ENCODE measurements around the gene GOT1. TPM values are rescaled to one million over a fixed set of nuclear protein-coding genes. Genes with fewer than 3 reads are reported as not detected.

Gene GOT1
- total and polyA plus RNA-seq, 10 of the 15 experiments (the other 5 are each of a cell fraction or from before 2014, with no cell fraction given), result 32.5 to 67.5 (median 50.3) TPM

DNA sequence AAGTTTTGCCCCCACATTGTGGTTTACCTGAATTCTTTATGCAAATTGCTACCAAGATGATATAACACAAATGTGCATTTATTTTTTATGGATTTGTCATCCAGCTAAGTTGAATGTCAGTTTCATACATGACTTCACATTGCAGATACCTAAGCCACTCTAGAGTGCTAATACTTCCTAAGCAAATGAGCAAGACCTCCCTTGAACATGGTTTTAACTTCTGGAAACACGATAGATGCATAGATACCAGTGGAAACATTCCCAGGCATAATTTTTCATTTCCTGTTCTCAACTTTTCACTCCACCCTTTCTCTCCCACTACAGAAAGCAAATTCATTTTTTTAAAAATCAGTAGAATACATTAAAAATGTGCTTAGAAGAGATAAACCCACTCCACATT lies 20.3 kb downstream of the GOT1 start:
- Histone ChIP-seq H3K9me3 (replicated peaks; ENCODE audit: control insufficient read depth, insufficient read depth, low read length) (no peaks in the 10 kb centered on the region), H3K36me3 (ENCODE audit: control insufficient read depth in 2 of 2, insufficient read depth in 2 of 2, low read length in 1 of 2) (peaks cover 7 to 8% of the 10 kb centered on the region in 2 experiments)
- intact Hi-C loops (cut with micrococcal nuclease; ENCODE audit: unreplicated experiment), result no loop called here
- TF ChIP-seq SUPT20H (IDR thresholded peaks at IDR 0.05; ENCODE audit: borderline replicate concordance, control insufficient read depth, low read depth, low read length), result no peak
- no peak for TF ChIP-seq CBX5 (IDR thresholded peaks at IDR 0.05; ENCODE audit: low read depth)
- TF ChIP-seq BMI1 (IDR thresholded peaks at IDR 0.05; ENCODE audit: borderline replicate concordance), result no peak
- TF ChIP-seq RAD21 (IDR thresholded peaks at IDR 0.05; ENCODE audit: insufficient read depth, low read depth, low read length), result no peak
- no peak for TF ChIP-seq FOXM1 (IDR thresholded peaks at IDR 0.05; ENCODE audit: low read depth, low read length)
- TF ChIP-seq KAT2A (conservative IDR thresholded peaks at IDR 0.05; ENCODE audit: control insufficient read depth, low read depth, low read length), result no peak
- TF ChIP-seq, protein P1, sequence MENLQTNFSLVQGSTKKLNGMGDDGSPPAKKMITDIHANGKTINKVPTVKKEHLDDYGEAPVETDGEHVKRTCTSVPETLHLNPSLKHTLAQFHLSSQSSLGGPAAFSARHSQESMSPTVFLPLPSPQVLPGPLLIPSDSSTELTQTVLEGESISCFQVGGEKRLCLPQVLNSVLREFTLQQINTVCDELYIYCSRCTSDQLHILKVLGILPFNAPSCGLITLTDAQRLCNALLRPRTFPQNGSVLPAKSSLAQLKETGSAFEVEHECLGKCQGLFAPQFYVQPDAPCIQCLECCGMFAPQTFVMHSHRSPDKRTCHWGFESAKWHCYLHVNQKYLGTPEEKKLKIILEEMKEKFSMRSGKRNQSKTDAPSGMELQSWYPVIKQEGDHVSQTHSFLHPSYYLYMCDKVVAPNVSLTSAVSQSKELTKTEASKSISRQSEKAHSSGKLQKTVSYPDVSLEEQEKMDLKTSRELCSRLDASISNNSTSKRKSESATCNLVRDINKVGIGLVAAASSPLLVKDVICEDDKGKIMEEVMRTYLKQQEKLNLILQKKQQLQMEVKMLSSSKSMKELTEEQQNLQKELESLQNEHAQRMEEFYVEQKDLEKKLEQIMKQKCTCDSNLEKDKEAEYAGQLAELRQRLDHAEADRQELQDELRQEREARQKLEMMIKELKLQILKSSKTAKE (IDR thresholded peaks at IDR 0.05; ENCODE audit: low read depth, poor library complexity, severe bottlenecking), result no peak
- TF ChIP-seq ZNF384 (IDR thresholded peaks at IDR 0.05; ENCODE audit: borderline replicate concordance, low read depth, low read length), result no peak
- TF ChIP-seq NRF1 (conservative IDR thresholded peaks at IDR 0.05; ENCODE audit: low read depth, low read length), result no peak
- no peak for TF ChIP-seq RFX5 (IDR thresholded peaks at IDR 0.05; ENCODE audit: low read depth, low read length)
- TF ChIP-seq ASH2L (IDR thresholded peaks at IDR 0.05; ENCODE audit: borderline replicate concordance, low read depth), result no peak
- no peak for TF ChIP-seq TCF3 (IDR thresholded peaks at IDR 0.05; ENCODE audit: borderline replicate concordance, insufficient read depth, low read depth, low read length)
- TF ChIP-seq ZBTB4 (CRISPR knock-in tag; IDR thresholded peaks at IDR 0.05), result no peak
- TF ChIP-seq IRF4 (IDR thresholded peaks at IDR 0.05; ENCODE audit: low read depth, low read length), result no peak
- no peak for TF ChIP-seq EP300 (IDR thresholded peaks at IDR 0.05; ENCODE audit: borderline replicate concordance in 1 of 2, control insufficient read depth in 1 of 2, low read depth in 2 of 2, low read length in 2 of 2)
- TF ChIP-seq BCLAF1 (IDR thresholded peaks at IDR 0.05), result no peak
- no peak for TF ChIP-seq ATF7 (IDR thresholded peaks at IDR 0.05; ENCODE audit: low read depth)

More for the DNA sequence above, 20.3 kb downstream of the GOT1 start:
- ChIA-PET RAD21 (ENCODE audit: unreplicated experiment) (no interaction called here), SMC1A (ENCODE audit: uncharacterized antibody, unreplicated experiment) (interaction anchor here (0.7 kb wide), 1 partner anchor 22 kb away, joined by 3 read pairs; no protein-coding TSS in a partner anchor), CTCF (interaction anchor here (1.2 kb wide), 1 partner anchor 17 kb away, joined by 6 read pairs; no protein-coding TSS in a partner anchor), POLR2A (no interaction called here)
- in situ Hi-C loops (cut with MboI), result no loop called here
- DNase-seq (ENCODE audit: low read depth, low spot score), result no peak
- Histone ChIP-seq H3K79me2 (ENCODE audit: control insufficient read depth, insufficient read depth, low read length) (no peaks in the 10 kb centered on the region), H3K4me2 (ENCODE audit: control insufficient read depth, insufficient read depth) (no peak overlapping the region), H3K4me3 (no peak overlapping the region), H3K27ac (ENCODE audit: control insufficient read depth, insufficient read depth) (no peak overlapping the region), H2AFZ (ENCODE audit: control insufficient read depth, low read depth, low read length) (no peak overlapping the region), H3K27me3 (replicated peaks in 1 of 2; ENCODE audit: control insufficient read depth in 2 of 2, insufficient read depth in 2 of 2, low read length in 1 of 2) (no peaks in the 10 kb centered on the region), H3K9ac (ENCODE audit: control insufficient read depth, insufficient read depth, low read length) (no peak overlapping the region), H4K20me1 (ENCODE audit: control insufficient read depth, insufficient read depth) (no peaks in the 10 kb centered on the region), H3K4me1 (ENCODE audit: control insufficient read depth, insufficient read depth, low read length) (no peaks in the 10 kb centered on the region)
- no peak for FAIRE-seq
- ATAC-seq, result no peak
- no TSS peak for BruUV-seq (replicated peaks)
- WGBS (ENCODE audit: insufficient coverage, insufficient replicate concordance, low lambda C conversion rate, missing lambda C conversion rate), result 63% methylated on average over 1 of the region's 1 CpG

All from GM12878 (cell line).